ENCODE data around the gene ATG13. TPM values are rescaled to one million over a fixed set of nuclear protein-coding genes. Genes with fewer than 3 reads are reported as not detected.

ATG13 gene
- total and polyA plus RNA-seq, 2 of the 8 experiments (the other 6 are each of a cell fraction or from before 2014, with no cell fraction given) = 65.0 to 77.4 TPM

DNA sequence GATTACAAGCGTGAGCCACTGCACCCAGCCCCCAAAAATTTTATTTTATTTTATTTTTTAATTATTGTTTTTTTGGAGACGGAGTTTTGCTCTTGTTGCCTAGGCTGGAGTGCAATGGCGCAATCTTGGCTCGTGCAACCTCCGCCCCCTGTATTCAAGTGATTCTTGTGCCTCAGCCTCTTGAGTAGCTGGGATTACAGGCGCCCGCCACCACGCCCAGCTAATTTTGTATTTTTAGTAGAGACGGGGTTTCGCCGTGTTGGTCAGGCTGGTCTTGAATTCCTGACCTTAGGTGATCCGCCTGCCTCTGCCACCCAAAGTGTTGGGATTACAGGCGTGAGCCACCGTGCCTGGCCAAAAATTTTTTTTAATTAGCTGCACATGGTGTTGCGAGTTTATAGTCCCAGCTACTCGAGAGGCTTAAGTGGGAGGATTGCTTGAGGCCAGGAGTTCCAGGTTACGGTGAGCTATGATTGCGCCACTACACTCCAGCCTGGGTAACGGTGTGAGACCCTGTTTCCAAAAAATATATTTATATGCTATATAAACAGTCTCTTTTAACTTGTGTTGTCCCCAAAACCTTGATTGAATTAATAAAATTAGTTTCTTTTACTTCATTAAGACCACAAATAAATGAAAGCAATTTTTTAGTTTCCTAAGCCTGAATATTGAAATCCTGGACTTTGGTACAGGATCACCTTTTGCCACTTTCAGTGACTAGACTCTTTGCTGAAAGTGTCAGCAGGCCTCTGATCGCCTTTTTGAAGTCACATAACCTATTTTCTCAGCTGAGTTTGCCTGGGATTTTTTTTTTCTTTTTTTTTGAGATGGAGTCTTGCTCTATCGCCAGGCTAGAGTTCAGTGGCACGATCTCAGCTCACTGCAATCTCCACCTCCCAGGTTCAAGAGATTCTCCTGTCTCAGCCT lies 16.2 kb downstream of the ATG13 start:
- Histone ChIP-seq H3K56ac (replicated peaks; ENCODE audit: insufficient read length, low read depth, low read length) (no peak overlapping the region), H4K5ac (ENCODE audit: insufficient read length, low read depth, low read length) (no peak overlapping the region), H3K27me3 (replicated peaks in 1 of 4; ENCODE audit: control insufficient read depth in 3 of 4, extremely low read depth in 1 of 4, insufficient read depth in 3 of 4, low read length in 3 of 4) (no peaks in the 10 kb centered on the region), H3K27ac (ENCODE audit: low read depth, low read length) (no peak overlapping the region), H3K23me2 (ENCODE audit: low read depth, low read length) (no peaks in the 10 kb centered on the region), H3K79me1 (ENCODE audit: low read depth, low read length) (0 out of 2 replicates have a peak, but pooled peaks cover 2% of the 10 kb centered on the region), H3K14ac (ENCODE audit: insufficient read length) (no peak overlapping the region), H3K79me2 (ENCODE audit: control insufficient read depth in 1 of 2, insufficient read depth in 2 of 2, low read length in 2 of 2) (no peaks in the 10 kb centered on the region; a peak in 1 of 4 replicates), H2AFZ (ENCODE audit: low read length) (no peak overlapping the region), H3K4ac (replicated peaks; ENCODE audit: insufficient read length, low read depth, low read length) (no peak overlapping the region), H2BK5ac (ENCODE audit: low read depth, low read length) (no peak overlapping the region), H2BK20ac (ENCODE audit: low read length) (no peak overlapping the region), H4K20me1 (replicated peaks in 1 of 2; ENCODE audit: control insufficient read depth in 1 of 2, insufficient read depth in 2 of 2, low read length in 2 of 2) (peaks cover 0 to 3% of the 10 kb centered on the region in 2 experiments), H3K18ac (ENCODE audit: extremely low read depth, low read length) (no peak overlapping the region), H3K4me1 (replicated peaks in 1 of 4; ENCODE audit: control insufficient read depth in 3 of 4, insufficient read depth in 4 of 4, low read length in 3 of 4) (no peaks in the 10 kb centered on the region), H3K4me3 (ENCODE audit: extremely low read depth in 1 of 4, insufficient read depth in 2 of 4, low read depth in 3 of 4, low read length in 4 of 4) (no peak overlapping the region), H4K8ac (ENCODE audit: extremely low read depth, insufficient read depth, low read length) (no peak overlapping the region), H2BK12ac (ENCODE audit: low read depth, low read length) (no peak overlapping the region), H3K9ac (replicated peaks in 1 of 4; ENCODE audit: extremely low read depth in 1 of 4, low read depth in 3 of 4, low read length in 3 of 4) (no peak overlapping the region), H3K4me2 (ENCODE audit: insufficient read depth in 1 of 2, low read depth in 2 of 2, low read length in 2 of 2) (no peak overlapping the region), H2BK15ac (ENCODE audit: low read length) (no peak overlapping the region), H2AK5ac (ENCODE audit: low read depth, low read length) (no peak overlapping the region), H3K23ac (ENCODE audit: insufficient read length) (no peak overlapping the region), H3K9me3 (ENCODE audit: insufficient read depth in 2 of 2, low read depth in 1 of 2, low read length in 1 of 2) (no peaks in the 10 kb centered on the region), H4K91ac (replicated peaks; ENCODE audit: insufficient read length, low read length) (no peak overlapping the region), H3K36me3 (ENCODE audit: control insufficient read depth in 2 of 4, insufficient read depth in 4 of 4, low read length in 3 of 4) (peaks cover 0 to 11% (median 5%) of the 10 kb centered on the region in 4 experiments; a peak in 2 of 8 replicates), H2BK120ac (replicated peaks; ENCODE audit: low read depth, low read length) (no peak overlapping the region)
- 92% methylated on average over 22 of the region's 22 CpGs; no CpG with 5 or more reads in 1 of the 2 experiments for WGBS, 2 experiments (ENCODE audit: extremely low coverage in 1 of 2, insufficient coverage in 1 of 2, insufficient read length in 1 of 2, insufficient replicate concordance in 2 of 2, low coverage in 1 of 2, low lambda C conversion rate in 2 of 2, missing lambda C conversion rate in 1 of 2)
- TF ChIP-seq RBBP5 (IDR thresholded peaks at IDR 0.05; ENCODE audit: borderline replicate concordance, low read depth, low read length) (no peak), SUZ12 (IDR thresholded peaks at IDR 0.05; ENCODE audit: low read length) (no peak), TAF1 (IDR thresholded peaks at IDR 0.05; ENCODE audit: low read depth, low read length) (no peak), CREB1 (IDR thresholded peaks at IDR 0.05) (no peak), POU5F1 (IDR thresholded peaks at IDR 0.05; ENCODE audit: low read depth, low read length) (no peak), ATF3 (IDR thresholded peaks at IDR 0.05; ENCODE audit: insufficient read depth, low read depth, low read length) (no peak), PHF8 (conservative IDR thresholded peaks at IDR 0.05; ENCODE audit: low read depth, low read length) (no peak), JUND (IDR thresholded peaks at IDR 0.05; ENCODE audit: low read length) (no peak)
- CTCF ChIA-PET (ENCODE audit: partially characterized antibody) = interaction anchor here (0.6 to 1.4 kb wide), 5 partner anchors 8 to 39 kb away, joined by 3 to 4 read pairs (median 4); no protein-coding TSS in a partner anchor
- POLR2A ChIA-PET (ENCODE audit: partially characterized antibody) = interaction anchor here (1.5 kb wide), 1 partner anchor 15 kb away, joined by 3 read pairs; no protein-coding TSS in a partner anchor
- FAIRE-seq (no peak), DNase-seq (ENCODE audit: low read depth in 1 of 2, low spot score in 2 of 2) (no peak)

All from H1 (cell line).